Nephron (organoid): ENCODE results near the gene CLDN22.

Source experiments
- H3K27ac Mint-ChIP-seq, 3 experiments: 2 replicates each; pipeline ENCODE4 v1.8.0; 2020; ENCODE audit warnings: mixed read lengths in 3 of 3, mild to moderate bottlenecking in 2 of 3, moderate library complexity in 1 of 3
- H3K27me3 Mint-ChIP-seq: 2 replicates; pipeline ENCODE4 v1.8.0; 2021; ENCODE audit warnings: low read depth, mild to moderate bottlenecking, moderate library complexity, mixed read lengths
- H3K36me3 Mint-ChIP-seq: 2 replicates; pipeline ENCODE4 v1.8.0; 2020; ENCODE audit warnings: low read depth, mixed read lengths
- H3K4me1 Mint-ChIP-seq: 2 replicates; pipeline ENCODE4 v1.8.0; 2020; ENCODE audit warnings: mixed read lengths
- H3K4me3 Mint-ChIP-seq, 3 experiments: 2 replicates each; pipeline ENCODE4 v1.8.0; 2020; ENCODE audit warnings: mild to moderate bottlenecking in 3 of 3, mixed read lengths in 3 of 3, moderate library complexity in 2 of 3
- H3K9me3 Mint-ChIP-seq: 2 replicates; pipeline ENCODE4 v1.8.0; 2020; ENCODE audit warnings: mixed read lengths
- CTCF ChIP-seq, 3 experiments: fragments of 200-600 bp; sonication (generic); IDR thresholded peaks; one replicate each; pipeline ENCODE4 v1.5.0; 2021; ENCODE audit warnings: antibody characterized with exemption in 3 of 3; ENCODE audit not compliant: unreplicated experiment in 3 of 3

Gene CLDN22

GRCh38 chr4:183323295-183323694 is 3.2 kb upstream of the CLDN22 start:
- H3K4me3 Mint-ChIP-seq: no peak overlapping the region
- TF ChIP-seq CTCF (IDR thresholded peaks at IDR 0.05; ENCODE audit: unreplicated experiment in 3 of 3): no peak
- H3K27ac Mint-ChIP-seq: no peak overlapping the region

GRCh38 chr4:183322326-183322725 is 2.2 kb upstream of the CLDN22 start, which contains the start of gene CLDN24:
Gene CLDN24 (minus strand): TSS chr4:183322426. CDS start chr4:183322426, 0 bp downstream.
- Mint-ChIP-seq H3K9me3 (peaks cover 4% of the 10 kb centered on the region), H3K27me3 (no peaks in the 10 kb centered on the region), H3K36me3 (peaks cover 44% of the 10 kb centered on the region), H3K4me3 (no peak within 1 kb of the TSS), H3K27ac (no peak within 1 kb of the TSS), H3K4me1 (peaks cover 6% of the 10 kb centered on the region)
- TF ChIP-seq CTCF (IDR thresholded peaks at IDR 0.05; ENCODE audit: unreplicated experiment in 3 of 3): no peak

More at GRCh38 chr4:183323295-183323694, 3.2 kb upstream of the CLDN22 start:
- Mint-ChIP-seq H3K4me1 (peaks cover 6% of the 10 kb centered on the region), H3K9me3 (peaks cover 4% of the 10 kb centered on the region), H3K36me3 (peaks cover 44% of the 10 kb centered on the region), H3K27me3 (no peaks in the 10 kb centered on the region)

GRCh38 chr4:183321516-183321915 is 1.4 kb upstream of the CLDN22 start:
- Mint-ChIP-seq H3K36me3 (peaks cover 40% of the 10 kb centered on the region), H3K9me3 (peaks cover 3% of the 10 kb centered on the region), H3K4me3 (no peak overlapping the region), H3K27me3 (no peaks in the 10 kb centered on the region), H3K4me1 (peaks cover 6% of the 10 kb centered on the region), H3K27ac (no peak overlapping the region)
- no peak for TF ChIP-seq CTCF (IDR thresholded peaks at IDR 0.05; ENCODE audit: unreplicated experiment in 3 of 3)

- H3K36me3 Mint-ChIP-seq: peaks cover 35% of the 10 kb centered on the region
- no peaks in the 10 kb centered on the region for H3K9me3 Mint-ChIP-seq
- no peaks in the 10 kb centered on the region for H3K27me3 Mint-ChIP-seq
- no peak for TF ChIP-seq CTCF (IDR thresholded peaks at IDR 0.05; ENCODE audit: unreplicated experiment in 3 of 3)
- H3K4me1 Mint-ChIP-seq: peaks cover 6% of the 10 kb centered on the region
- H3K4me3 Mint-ChIP-seq: no peak overlapping the region
- H3K27ac Mint-ChIP-seq: no peak overlapping the region
Observed at GRCh38 chr4:183321079-183321478, 1.0 kb upstream of the CLDN22 start.

GRCh38 chr4:183318656-183319055 is 1.4 kb downstream of the CLDN22 start:
- Mint-ChIP-seq H3K27me3 (no peaks in the 10 kb centered on the region), H3K36me3 (peaks cover 32% of the 10 kb centered on the region), H3K4me3 (no peak overlapping the region), H3K9me3 (no peaks in the 10 kb centered on the region), H3K27ac (no peak overlapping the region), H3K4me1 (peaks cover 6% of the 10 kb centered on the region)
- no peak for TF ChIP-seq CTCF (IDR thresholded peaks at IDR 0.05; ENCODE audit: unreplicated experiment in 3 of 3)

GRCh38 chr4:183314806-183315205 is 5.3 kb downstream of the CLDN22 start:
- no peak overlapping the region for H3K4me3 Mint-ChIP-seq
- H3K27ac Mint-ChIP-seq: no peak overlapping the region
- no peaks in the 10 kb centered on the region for H3K4me1 Mint-ChIP-seq
- no peaks in the 10 kb centered on the region for H3K27me3 Mint-ChIP-seq
- peaks cover 34% of the 10 kb centered on the region for H3K36me3 Mint-ChIP-seq
- no peak for TF ChIP-seq CTCF (IDR thresholded peaks at IDR 0.05; ENCODE audit: unreplicated experiment in 3 of 3)
- no peaks in the 10 kb centered on the region for H3K9me3 Mint-ChIP-seq
